Left lobe of liver (tissue), 2 donors: ENCODE measurements around the gene RAP1A. TPM values are rescaled to one million over a fixed set of nuclear protein-coding genes. Genes with fewer than 3 reads are reported as not detected.
"Not testable (repeated sequence)": the region's sequence is repeated elsewhere in the genome, so short reads cannot be mapped to it uniquely, and the experiment has no call there.

Experiments used
- ATAC-seq: fragments of 200-7000 bp; cut with Tn5 transposase; one replicate; pipeline ENCODE4 v1.9.1; 2020; ENCODE audit warnings: mild to moderate bottlenecking, moderate library complexity
- DNase-seq: peaks from one replicate; pipeline ENCODE4 v3.0.0-alpha.2; 2020; ENCODE audit warnings: low spot score
- total RNA-seq: library from RNA; stranded (reverse); gene quantifications from one replicate; pipeline ENCODE4 v1.2.1, GENCODE V29; 2021
- donor health status: DM: no; HTN: no; CAD: no; lungs with moderate emphysema.
- donor health status: DM: no; HTN: yes; CAD: no.

Gene RAP1A
- total RNA-seq, 1 donor from 2014 or later: 30.0 TPM

- ATAC-seq (no peak), DNase-seq (no peak)
Measured at GRCh38 chr1:111734856-111735255, 115.3 kb downstream of the RAP1A start.

GRCh38 chr1:111735321-111735720 is 115.7 kb downstream of the RAP1A start:
- ATAC-seq: no peak
- DNase-seq: no peak

- ATAC-seq: no peak
Measured at GRCh38 chr1:111735858-111736544, 116.4 kb downstream of the RAP1A start.

GRCh38 chr1:111736548-111737215 is 117.1 kb downstream of the RAP1A start:
- DNase-seq (no peak), ATAC-seq (no peak)

More at GRCh38 chr1:111735858-111736544, 116.4 kb downstream of the RAP1A start:
- no peak for DNase-seq

- DNase-seq (no peak), ATAC-seq (no peak)
Measured at GRCh38 chr1:111737216-111738132, 117.9 kb downstream of the RAP1A start.

- ATAC-seq (no peak), DNase-seq (no peak)
Measured at GRCh38 chr1:111738133-111738435, 118.5 kb downstream of the RAP1A start.

GRCh38 chr1:111738436-111739193 is 119.0 kb downstream of the RAP1A start:
- peak; percentile 64 for DNase-seq
- peak; percentile 76 for ATAC-seq

- DNase-seq (peak; percentile 90), ATAC-seq (peak; percentile 90)
Measured at GRCh38 chr1:111739194-111739924, 119.8 kb downstream of the RAP1A start, which contains the start of gene INKA2. Gene INKA2 (minus strand): TSS chr1:111739395. CDS start chr1:111739242, 153 bp downstream.

GRCh38 chr1:111739925-111740765 is 120.6 kb downstream of the RAP1A start:
- peak; percentile 5 for ATAC-seq
- DNase-seq: no peak

- not testable (repeated sequence) for DNase-seq, ATAC-seq
Measured at GRCh38 chr1:111742292-111742691, 122.7 kb downstream of the RAP1A start.

- DNase-seq (no peak), ATAC-seq (no peak)
Measured at GRCh38 chr1:111742938-111743549, 123.5 kb downstream of the RAP1A start.

GRCh38 chr1:111743679-111744101 is 124.1 kb downstream of the RAP1A start:
- DNase-seq (no peak), ATAC-seq (no peak)

GRCh38 chr1:111745675-111746613 is 126.4 kb downstream of the RAP1A start:
- ATAC-seq (no peak), DNase-seq (no peak)

GRCh38 chr1:111746614-111746999 is 127.0 kb downstream of the RAP1A start:
- ATAC-seq (peak; percentile 38), DNase-seq (no peak)

- peak; percentile 64 for DNase-seq
Measured at GRCh38 chr1:111747282-111747734, 127.7 kb downstream of the RAP1A start.

GRCh38 chr1:111747947-111748346 is 128.4 kb downstream of the RAP1A start:
- ATAC-seq (no peak), DNase-seq (no peak)

More at GRCh38 chr1:111747282-111747734, 127.7 kb downstream of the RAP1A start:
- peak; percentile 96 for ATAC-seq

- DNase-seq (no peak), ATAC-seq (no peak)
Measured at GRCh38 chr1:111749628-111750027, 130.0 kb downstream of the RAP1A start.
